ENCODE results near the gene YWHAH. TPM values are rescaled to one million over a fixed set of nuclear protein-coding genes. Genes with fewer than 3 reads are reported as not detected.
A peak's percentile ranks its signal among the peaks of the same experiment; 100 is the strongest.

YWHAH gene
- total RNA-seq, 2 donors from 2014 or later, result 207 to 269 TPM

DNA sequence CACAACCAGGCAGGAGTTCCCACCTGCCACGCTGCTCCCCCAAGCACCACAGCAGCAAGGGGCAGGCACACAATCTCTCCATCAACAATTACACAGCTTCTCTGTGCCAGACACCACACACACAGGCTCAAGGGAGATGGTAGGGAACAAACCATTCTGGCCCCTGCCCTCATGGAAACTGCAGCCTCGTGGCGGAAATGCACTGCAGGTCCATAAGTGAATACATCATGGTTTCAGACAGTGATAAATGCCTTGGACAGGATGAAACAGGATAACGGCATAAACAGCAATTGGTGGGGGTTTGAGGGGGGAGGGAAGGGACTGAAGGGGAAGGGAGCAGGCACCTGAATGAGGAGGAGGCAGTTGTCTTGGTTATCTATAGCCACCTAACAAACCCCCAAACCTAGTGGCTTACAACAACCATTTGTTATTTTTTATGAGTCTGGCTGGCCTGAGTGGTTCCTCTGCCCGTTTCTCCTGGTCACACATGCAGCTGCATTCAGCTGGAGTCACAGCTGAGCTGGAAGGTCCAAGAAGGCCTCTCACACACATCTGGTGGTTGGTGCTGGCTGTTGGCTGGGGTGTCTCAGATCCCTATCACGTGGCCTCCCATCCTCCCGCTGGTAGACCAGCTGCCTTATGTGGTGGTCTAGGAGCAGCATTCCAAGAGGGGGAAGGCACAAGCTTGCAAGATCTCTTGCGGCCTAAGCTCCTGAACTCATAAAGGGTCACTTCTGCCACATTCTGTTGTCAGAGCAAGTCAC lies 15.0 kb upstream of the YWHAH start:
- peak; percentile 35 for DNase-seq
- no peak for TF ChIP-seq CTCF (IDR thresholded peaks at IDR 0.05)
- Histone ChIP-seq H3K27ac (no peak overlapping the region), H3K9me3 (no peaks in the 10 kb centered on the region), H3K4me1 (no peaks in the 10 kb centered on the region), H3K36me3 (no peaks in the 10 kb centered on the region), H3K9ac (ENCODE audit: low read depth in 2 of 2, low read length in 2 of 2) (no peak overlapping the region), H3K4me3 (no peak overlapping the region), H3K27me3 (no peaks in the 10 kb centered on the region)
- intact Hi-C loops (cut with DNase I), result no loop called here

DNA sequence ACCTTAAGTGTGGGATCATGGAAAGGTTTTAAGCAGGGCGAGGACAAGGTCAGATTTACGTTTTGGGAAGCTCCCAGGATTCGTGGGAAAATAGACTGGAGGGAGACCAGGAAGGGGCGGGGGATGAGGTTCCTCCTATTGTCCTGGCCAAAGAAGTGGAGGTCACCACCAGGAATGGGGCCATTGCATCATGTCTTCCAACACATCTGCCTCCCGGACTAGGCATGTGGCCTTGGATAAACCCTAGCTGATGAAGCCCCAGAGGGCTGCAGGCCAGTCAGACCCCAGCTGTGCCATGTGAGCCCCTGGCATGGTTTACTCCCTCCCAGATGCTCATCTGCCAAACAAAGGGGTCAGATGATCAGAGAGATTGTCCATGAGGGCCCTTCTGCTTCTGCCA lies 11.5 kb upstream of the YWHAH start:
- DNase-seq, result no peak
- no peak for TF ChIP-seq CTCF (IDR thresholded peaks at IDR 0.05)
- Histone ChIP-seq H3K4me3 (no peak overlapping the region), H3K36me3 (no peaks in the 10 kb centered on the region), H3K9ac (ENCODE audit: low read depth in 2 of 2, low read length in 2 of 2) (no peak overlapping the region), H3K27ac (no peak overlapping the region), H3K9me3 (no peaks in the 10 kb centered on the region), H3K4me1 (no peaks in the 10 kb centered on the region), H3K27me3 (no peaks in the 10 kb centered on the region)
- intact Hi-C loops (cut with DNase I), result no loop called here

- no peaks in the 10 kb centered on the region for H3K9me3 ChIP-seq
- no peak overlapping the region for H3K9ac ChIP-seq (ENCODE audit: low read depth in 2 of 2, low read length in 2 of 2)
- no peaks in the 10 kb centered on the region for H3K27me3 ChIP-seq
- intact Hi-C loops (cut with DNase I), result no loop called here
- no peak for DNase-seq
- TF ChIP-seq CTCF (IDR thresholded peaks at IDR 0.05), result no peak
- H3K4me1 ChIP-seq, result no peaks in the 10 kb centered on the region
- H3K4me3 ChIP-seq, result no peak overlapping the region
- H3K36me3 ChIP-seq, result no peaks in the 10 kb centered on the region
- H3K27ac ChIP-seq, result no peak overlapping the region
Observed at GRCh38 chr22:31933406-31933805, 10.9 kb upstream of the YWHAH start.

- DNase-seq, result no peak
- H3K27ac ChIP-seq, result no peak overlapping the region
- H3K4me3 ChIP-seq, result no peak overlapping the region
Observed at GRCh38 chr22:31933816-31934482, 10.4 kb upstream of the YWHAH start.

More at GRCh38 chr22:31933816-31934482, 10.4 kb upstream of the YWHAH start:
- Histone ChIP-seq H3K9me3 (no peaks in the 10 kb centered on the region), H3K4me1 (no peaks in the 10 kb centered on the region), H3K27me3 (no peaks in the 10 kb centered on the region), H3K9ac (ENCODE audit: low read depth in 2 of 2, low read length in 2 of 2) (no peak overlapping the region), H3K36me3 (no peaks in the 10 kb centered on the region)
- intact Hi-C loops (cut with DNase I), result no loop called here
- no peak for TF ChIP-seq CTCF (IDR thresholded peaks at IDR 0.05)

All from colonic mucosa (tissue), 4 donors.